ENCODE results near the gene GTF2F2.

Gene GTF2F2

GRCh38 chr13:45209229-45209628, 88.9 kb downstream of the GTF2F2 start:
- DNase-seq = no peak

- DNase-seq = no peak
Observed at GRCh38 chr13:45215392-45216077, 95.2 kb downstream of the GTF2F2 start.

DNA sequence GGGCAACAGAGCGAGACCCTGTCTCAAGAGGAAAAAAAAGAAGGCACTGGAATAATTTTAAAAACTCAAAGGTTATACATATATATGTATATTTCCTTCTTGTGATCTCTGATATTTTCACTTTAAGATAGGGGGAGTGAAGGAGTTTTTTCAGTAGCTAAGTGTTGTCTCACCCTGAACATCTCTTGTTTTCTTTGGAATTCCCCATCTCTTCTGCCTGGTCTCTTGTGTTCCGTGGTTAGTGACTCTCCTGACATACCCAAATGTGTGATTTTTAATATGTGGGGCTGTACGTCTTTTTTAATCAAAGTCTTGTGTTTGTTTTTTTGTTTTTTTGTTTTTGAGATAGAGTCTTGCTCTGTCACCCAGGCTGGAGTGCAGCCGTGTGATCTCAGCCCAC, 95.9 kb downstream of the GTF2F2 start:
- DNase-seq = no peak

DNA sequence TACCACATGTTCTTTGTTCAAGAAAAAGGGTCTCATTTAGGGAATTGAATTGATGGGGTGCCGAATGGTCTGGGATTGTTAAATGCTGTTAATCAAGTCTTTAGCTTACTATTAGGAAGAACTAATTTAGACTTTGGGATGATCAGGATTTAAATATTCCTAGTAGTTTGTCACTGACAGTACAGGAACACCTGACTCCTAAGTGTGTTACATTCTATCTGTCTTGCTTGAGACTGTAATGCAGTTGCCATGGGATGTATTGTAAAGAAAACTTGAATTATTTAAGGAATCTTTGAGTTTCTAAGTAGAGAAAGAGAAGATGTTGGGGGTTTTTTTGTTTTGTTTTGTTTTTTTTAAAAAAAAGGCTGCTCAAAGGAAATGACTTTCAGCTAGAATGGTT, 98.4 kb downstream of the GTF2F2 start:
- DNase-seq = no peak

DNA sequence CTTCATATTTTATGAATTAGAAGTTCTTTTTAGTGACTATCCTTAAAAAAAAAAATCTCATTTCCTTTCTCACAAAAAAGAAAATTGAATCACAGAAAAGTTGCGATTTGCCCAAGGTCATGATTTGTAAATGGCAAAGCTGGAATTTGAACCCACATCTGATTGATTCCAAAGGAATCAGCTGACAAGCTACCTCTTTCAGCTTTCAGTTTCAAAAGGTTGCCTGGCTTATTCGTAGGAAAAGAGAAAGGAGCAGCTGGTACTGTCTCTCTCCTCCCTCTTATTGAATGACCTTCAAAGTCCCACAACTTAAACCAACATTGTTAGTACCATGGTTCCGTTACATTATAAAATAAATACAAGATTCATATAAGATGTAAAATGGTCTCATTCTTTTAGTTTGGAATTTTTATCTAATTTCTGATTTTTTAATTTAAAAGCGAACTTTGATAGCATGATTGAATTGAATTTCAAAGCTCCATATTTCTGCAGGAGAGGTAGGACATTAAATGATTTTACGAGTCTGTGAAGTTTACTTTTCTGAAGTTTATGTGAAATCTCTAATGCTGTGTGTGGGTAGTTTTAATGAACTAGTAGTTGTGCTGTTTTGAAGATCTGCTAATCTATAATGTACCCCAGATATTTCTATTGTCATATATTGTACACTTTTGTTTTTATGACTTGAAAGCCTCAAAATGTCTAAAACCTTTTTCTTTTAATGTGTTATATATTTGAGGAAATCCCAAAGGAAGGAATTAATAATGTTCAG, 99.0 kb downstream of the GTF2F2 start:
- no peak for DNase-seq

DNA sequence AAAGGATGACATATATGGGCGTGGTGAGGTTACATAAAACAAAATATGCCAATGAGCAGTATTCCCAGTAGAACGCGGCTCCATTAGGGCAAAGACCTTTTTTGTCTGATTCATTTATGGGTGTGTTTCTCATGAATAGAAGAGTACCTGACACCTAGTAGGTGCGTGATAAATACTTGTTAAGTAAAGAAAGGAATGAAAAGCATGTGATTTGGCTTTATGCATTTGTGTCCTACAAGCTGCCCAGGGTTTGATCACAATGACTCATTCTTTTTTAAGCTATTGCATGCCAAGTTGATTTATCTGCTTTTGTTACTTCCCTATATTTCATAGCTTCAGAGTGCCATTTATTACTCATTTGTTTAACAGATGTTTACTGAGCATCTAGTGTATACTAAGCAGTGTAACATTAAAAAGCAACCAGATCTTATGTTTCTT, 99.6 kb downstream of the GTF2F2 start:
- DNase-seq = peak in 2 of 56 donors; percentile 4 to 6

- DNase-seq = no peak
Observed at GRCh38 chr13:45220403-45220802, 100.1 kb downstream of the GTF2F2 start.

- no peak for DNase-seq
Observed at GRCh38 chr13:45222516-45222915, 102.2 kb downstream of the GTF2F2 start.

DNA sequence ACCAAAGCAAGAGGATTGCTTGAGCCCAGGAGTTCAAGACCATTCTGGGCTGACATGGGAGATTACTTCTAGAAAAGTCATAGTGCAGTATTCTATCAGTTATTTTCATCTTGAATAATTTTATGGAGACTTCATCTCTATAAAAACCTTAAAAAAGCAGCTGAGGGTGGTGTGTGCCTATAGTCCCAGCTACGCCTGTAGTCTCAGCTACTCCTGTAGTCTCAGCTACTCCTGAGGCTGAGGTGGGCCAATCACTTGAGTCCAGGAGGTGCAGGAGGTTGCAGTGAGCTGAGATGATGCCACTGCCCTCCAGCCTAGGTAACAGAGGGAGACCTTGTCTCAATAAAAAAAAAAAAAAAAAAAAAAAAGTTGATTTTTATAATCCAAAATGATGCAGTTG, 102.6 kb downstream of the GTF2F2 start:
- no peak for DNase-seq

- no peak for DNase-seq
Observed at GRCh38 chr13:45224176-45224575, 103.9 kb downstream of the GTF2F2 start.

- no peak for DNase-seq
Observed at GRCh38 chr13:45225370-45225769, 105.1 kb downstream of the GTF2F2 start.

DNA sequence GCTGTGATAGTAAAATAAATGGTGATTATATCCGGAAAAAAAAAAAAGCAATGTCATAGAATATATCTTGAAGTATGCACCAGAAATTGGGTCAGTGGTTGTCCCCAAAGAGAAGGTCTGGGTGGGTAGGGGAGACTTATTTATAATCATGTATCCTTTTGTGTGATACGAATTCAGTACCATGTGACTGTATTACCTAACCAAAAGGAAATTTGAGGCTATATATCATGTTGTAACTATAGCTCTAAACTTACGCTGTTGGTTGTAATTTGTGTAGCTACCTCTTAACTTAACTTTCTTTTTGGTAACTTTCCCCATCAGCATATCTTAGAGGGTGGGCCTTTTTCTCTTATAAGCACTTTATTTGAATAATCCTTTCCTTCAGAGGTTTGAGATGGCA, 105.7 kb downstream of the GTF2F2 start:
- no peak for DNase-seq

GRCh38 chr13:45228002-45228401, 107.7 kb downstream of the GTF2F2 start:
- no peak for DNase-seq

- DNase-seq = peak in 4 of 56 donors; percentile 1 to 33 (median 14)
Observed at GRCh38 chr13:45229172-45229571, 108.9 kb downstream of the GTF2F2 start.

GRCh38 chr13:45231305-45231704, 111.0 kb downstream of the GTF2F2 start:
- no peak for DNase-seq

DNA sequence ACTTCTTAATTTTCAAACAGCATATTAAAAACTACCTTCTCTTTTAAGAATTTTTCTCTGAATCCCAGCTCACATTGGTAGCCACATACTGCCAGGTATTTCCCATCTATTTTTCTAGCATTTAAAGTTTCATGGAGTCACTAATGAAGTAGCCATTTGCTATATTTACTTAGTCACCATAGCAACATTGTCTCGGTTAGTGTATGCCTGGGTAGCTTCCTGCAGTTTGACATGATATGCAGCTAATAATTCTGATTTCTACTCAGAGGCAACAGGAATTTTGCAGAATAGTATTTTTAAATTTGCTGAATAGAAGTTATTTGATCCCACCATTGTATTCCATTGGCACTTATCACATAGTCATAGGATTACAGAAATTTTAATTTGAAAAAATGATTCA, 111.4 kb downstream of the GTF2F2 start:
- no peak for DNase-seq

DNA sequence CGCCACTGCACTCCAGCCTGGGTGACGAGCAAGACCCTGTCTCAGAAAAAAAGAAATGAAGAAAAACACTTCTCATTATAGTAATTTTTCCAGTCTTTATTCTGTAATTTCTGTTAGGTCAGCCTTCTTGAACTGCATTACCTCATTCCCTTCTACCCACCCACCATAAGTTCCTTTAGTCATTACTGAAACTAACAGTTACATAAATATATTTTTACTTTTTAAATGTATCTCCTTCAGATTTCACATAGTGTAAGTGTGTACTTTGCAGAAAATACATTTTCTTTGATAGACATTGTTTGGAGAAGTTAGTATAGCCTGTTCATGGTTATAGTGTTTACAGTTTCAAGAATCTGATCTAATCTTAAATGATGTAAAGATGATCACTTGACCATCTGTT, 112.3 kb downstream of the GTF2F2 start:
- DNase-seq = no peak

GRCh38 chr13:45238945-45239795, 118.9 kb downstream of the GTF2F2 start:
- DNase-seq = no peak

GRCh38 chr13:45240143-45240542, 119.8 kb downstream of the GTF2F2 start:
- no peak for DNase-seq

DNA sequence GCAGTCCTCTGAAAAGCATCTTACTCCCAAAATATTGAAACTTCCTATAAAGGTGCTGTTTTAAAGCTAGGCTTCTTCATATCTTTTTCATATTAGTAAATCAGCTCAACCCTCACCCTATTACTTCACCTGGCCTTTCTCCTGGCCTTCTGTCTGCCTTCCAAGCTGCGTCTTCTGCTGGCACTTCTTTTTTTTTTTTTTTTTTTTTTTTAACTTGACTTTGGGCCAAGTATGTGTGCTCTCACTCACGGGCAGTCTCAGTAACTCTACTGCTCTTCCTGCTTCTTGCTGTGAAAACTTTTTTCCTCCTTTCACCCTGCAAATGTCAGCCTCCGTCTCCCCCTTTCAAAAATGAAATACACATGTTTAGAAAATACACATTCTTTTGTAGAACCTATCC, 121.8 kb downstream of the GTF2F2 start:
- no peak for DNase-seq

- DNase-seq = no peak
Observed at GRCh38 chr13:45242524-45242923, 122.2 kb downstream of the GTF2F2 start.

DNA sequence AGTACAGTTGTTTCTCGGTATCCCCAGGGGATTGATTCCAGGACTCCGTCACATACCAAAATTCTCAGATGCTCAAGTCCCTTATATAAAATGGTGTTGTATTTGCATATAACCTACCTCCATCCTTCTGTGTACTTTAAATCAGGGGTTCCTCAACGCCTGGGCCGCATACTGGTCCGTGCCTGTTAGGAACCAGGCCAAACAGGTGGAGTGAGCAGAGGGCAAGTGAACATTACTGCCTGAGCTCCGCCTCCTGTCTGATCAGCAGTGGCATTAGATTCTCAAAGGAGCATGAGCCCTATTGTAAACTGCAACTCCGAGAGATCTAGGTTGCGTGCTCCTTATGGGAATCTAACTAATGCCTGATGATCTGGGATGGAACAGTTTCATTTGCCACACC, 122.8 kb downstream of the GTF2F2 start:
- no peak for DNase-seq
